ENCODE data around the gene LRCH1. TPM values are rescaled to one million over a fixed set of nuclear protein-coding genes. Genes with fewer than 3 reads are reported as not detected.

LRCH1 gene
- total RNA-seq, 1 experiment from 2014 or later: 5.5 TPM

DNA sequence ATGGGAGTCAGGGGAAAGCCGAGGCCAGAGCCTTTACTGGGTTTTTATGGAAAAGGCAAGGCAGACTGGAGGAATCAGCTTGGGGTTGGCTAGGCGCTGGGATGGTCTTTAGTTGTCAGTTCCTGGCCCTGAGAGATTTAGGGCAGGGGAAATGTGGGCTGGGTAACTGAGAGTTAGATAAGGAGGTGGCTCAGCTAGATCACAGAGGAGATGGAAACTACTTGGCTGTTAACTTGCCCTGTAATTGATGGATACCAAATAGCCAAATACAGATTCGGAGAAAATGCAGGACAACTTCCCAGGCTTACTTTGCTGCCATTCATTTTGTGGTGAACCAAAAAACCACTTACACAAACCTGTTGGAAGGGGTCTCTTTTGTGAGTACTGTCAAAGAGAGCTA is 54.0 kb downstream of the LRCH1 start:
- DNase-seq (ENCODE audit: extremely low read depth, low read depth): no peak

DNA sequence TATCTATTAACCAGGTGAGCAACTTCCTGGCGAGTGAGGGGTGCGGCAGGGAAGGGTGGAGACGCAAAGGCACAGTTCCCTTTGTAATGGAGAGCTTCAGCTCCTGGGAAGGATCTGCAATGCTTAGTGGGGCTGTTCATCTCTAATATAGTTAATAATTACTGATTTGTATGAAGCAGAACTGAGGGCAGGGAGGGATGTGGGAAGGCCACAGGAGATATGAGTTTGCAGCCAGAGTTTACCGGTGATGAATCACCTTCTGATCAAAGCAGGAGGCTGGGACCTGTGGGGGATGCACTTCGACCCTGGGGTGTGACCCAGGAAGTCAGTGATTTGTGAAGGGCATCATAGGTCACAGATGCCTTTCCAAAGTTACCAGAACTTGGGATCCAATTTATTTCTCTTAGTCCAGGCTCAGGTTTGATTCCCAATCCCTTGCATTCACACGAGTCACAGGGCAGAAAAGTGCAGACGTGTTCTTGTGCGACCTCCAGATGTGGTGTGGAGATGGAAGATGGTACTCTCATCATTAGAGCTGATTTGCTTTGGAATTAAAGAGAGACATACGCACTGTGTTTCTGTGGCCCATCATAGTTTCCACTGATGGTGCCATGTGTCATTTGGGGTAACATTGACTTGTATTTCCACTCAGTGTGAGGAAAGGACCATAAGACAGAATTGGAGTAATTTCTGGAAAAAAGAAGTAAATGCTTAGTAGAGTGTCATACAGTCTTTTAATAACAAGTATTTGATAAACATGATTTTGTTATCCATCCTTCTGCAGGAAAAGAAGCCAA is 55.0 kb downstream of the LRCH1 start:
- DNase-seq (ENCODE audit: extremely low read depth, low read depth): no peak

DNA sequence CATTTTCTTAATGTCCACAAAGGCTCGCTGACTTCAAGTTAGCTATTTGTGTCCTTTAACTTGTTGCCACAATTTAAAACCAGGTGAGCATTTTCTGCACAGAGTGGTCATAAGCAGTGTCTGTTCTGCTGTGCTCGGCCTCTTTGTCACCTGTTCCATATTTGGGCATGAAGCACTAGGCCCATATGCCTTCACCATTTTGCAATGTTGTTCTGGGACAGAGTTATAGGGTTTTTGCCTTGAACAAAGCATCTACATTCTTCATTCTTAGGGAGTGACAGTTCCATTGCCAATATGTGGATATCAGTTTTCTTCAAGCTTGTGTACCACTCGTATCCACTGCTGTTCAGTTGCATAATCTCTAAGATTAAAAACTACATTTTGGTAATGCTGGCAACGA is 56.1 kb downstream of the LRCH1 start:
- no peak for DNase-seq (ENCODE audit: extremely low read depth, low read depth)

DNA sequence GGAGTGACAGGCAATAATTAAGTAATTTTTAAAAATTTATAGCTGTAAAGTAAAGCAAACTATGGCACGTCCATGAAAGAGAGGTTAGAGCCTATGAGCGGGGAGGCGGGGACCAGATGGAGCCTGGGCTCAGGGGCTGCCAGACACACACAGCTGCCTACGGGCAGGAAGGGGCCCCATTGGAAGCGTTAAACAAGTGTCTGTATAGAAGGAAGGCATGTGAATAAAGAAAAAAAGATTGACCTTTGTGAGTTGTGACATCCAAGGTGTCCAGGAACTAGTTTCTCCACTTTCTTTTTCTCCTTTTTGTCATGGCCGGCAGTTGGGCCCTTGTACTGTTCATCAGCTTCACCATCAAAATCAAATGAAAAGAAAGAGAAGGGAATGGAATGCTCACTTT is 56.8 kb downstream of the LRCH1 start:
- DNase-seq (ENCODE audit: extremely low read depth, low read depth): no peak

DNA sequence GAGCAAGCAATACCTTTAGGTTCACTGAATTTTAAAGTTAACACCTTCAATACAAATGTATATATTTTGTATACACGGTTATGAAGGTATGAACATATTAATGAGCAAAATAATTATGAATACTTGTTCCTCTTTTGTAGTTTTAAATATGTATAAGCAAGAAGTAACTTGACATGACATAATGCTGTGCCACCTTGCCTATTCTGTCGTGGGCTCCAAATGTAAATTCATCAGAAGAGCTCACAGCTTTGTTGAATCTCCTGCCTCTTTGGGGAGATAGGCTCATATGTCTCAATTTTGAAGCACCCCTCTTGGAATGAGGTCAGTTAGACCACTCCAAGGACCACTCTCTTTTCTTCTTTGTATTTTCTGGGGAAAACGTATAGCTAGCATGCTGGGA is 59.3 kb downstream of the LRCH1 start:
- no peak for DNase-seq (ENCODE audit: extremely low read depth, low read depth)

DNA sequence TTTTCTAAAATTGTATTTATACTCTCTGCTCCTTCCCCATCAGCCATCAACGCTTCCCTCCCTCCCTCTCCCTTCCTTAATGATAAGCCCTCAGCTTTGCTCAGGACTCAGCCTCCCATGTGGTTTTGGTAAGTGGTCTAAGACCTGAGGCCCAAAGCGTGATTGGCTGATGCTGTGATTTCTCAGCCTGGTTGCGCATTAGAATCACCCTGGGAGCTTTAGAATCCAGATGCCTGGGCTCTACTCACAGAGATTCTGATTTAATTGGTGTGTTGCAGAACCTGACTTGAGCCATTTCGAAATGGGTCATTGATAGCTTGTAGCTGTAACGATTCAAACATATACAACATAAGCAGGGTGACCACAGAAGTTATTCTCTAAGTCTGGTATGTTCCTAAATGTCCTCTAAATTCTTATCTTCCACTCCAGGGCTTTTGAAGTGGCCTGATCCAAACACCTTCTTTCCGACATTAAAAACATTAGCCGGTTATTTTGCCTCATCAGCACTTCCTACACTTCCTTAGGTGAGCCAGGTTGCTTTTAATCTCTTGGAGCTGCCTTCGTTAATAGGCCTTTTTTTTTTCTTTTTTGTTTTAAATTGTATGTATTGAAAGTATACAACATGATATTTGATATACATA is 60.6 kb downstream of the LRCH1 start:
- no peak for DNase-seq (ENCODE audit: extremely low read depth, low read depth)

DNA sequence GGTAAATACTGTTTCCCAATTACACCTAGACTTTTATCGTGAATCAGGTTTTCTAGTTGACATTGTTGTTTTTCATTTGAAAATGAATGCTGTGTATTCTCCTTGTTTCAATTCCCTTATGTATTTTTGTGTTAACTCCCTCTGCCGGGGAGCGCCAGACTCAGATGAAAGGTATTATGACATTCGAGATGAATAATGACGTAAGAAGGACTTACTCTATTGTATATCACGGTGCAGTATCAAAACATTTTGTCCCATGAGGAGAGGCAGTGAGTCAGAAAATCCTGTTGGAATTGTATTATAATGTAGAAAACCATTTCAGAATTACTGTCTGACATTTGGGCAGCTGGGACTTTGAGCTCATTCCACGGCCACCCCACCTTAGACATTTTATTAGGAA is 61.6 kb downstream of the LRCH1 start:
- DNase-seq (ENCODE audit: extremely low read depth, low read depth): no peak

DNA sequence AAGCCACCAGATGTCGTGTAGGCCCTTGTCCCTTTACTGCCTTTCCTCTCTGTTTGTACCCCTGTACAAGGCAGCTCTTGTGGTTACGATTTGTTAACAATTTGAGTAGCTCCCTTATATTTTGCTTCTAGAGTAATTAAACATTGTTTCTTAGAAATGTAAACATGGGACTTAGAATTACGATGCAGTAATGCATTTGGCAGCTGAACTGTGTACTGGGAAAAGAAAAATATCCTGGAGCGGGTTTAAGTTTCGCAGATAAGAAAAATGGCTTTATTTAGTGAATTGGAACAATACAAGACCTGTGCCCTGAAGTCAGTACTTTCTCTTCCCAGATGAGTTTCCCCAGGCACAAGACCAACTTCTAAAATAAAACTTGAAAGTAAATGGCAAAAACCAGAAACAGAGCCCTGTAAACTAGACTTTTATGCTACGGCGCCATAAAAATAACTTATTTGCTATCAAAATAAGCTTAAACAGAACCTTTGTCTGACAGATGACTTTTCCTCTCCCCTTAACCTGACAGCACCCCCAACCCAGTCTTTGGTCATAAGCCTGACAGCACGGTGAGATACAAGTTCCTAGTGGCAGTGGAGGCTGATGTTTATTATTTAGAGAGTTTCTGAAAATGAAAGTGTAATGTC is 63.0 kb downstream of the LRCH1 start:
- DNase-seq (ENCODE audit: extremely low read depth, low read depth): no peak

DNA sequence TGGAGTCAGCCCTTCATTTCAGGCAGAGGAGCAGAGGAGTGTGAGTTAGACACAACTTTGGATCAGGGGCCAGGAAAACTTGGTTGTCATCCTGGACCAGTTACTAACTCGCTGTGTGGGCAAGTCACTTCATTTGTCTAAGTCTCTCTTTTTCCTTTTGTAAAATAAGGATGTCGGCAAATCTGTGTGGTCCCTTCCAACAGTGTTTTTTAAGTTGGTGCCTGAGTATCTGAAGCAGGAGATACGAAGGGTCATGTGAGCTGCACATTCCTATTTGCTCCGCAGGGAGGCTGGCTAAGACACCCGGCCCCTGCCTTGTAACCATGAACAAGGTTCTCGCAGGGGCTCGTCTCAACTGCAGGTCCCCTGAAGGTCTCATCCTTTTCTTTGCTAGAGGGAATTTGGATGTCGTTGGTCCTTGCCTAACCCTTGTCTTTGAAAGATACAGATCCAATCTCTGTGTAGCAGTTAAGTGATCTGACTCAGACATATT is 64.3 kb downstream of the LRCH1 start:
- DNase-seq (ENCODE audit: extremely low read depth, low read depth): no peak

DNA sequence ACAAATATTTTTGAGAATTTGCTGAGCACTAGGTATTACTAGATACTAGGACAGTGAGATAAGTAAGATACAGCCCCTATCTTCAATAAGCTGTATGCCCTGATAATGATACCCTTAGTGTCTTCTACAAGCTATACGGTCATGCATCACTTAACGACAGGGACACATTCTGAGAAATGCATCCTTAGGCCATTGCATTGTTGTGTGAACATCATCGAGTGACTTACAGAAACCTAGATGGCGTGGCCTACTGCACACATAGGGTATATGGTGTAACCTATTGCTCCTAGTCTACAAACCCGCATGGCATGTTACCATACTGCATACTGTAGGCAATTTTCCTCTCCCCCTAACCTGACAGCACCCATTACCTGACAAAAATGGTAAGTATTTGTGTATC is 64.9 kb downstream of the LRCH1 start:
- DNase-seq (ENCODE audit: extremely low read depth, low read depth): no peak

DNA sequence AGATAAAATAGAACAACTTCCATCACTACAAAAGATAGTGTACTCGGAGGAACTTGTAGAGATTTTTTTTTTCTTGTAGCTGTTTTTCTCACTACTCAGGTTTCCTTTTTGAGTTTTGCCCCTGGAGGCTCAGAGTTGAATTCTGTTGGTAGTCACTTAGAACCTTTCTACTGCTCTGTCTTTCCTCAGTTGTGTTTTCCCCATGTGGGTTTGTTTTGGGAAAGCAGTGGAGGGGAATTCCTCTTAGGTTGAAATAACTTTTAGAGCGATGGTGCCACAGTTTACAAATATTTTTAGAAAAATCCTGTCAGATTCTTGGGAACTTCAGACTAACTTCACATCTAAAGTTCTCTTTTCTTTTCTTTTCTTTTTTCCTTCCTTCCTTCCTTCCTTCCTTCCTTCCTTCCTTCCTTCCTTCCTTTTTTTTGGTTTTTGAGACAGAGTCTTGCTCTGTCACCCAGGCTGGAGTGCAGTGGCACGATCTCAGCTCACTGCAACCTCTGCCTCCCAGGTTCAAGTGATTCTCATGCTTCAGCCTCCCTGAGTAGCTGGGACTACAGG is 65.8 kb downstream of the LRCH1 start:
- no peak for DNase-seq (ENCODE audit: extremely low read depth, low read depth)

DNA sequence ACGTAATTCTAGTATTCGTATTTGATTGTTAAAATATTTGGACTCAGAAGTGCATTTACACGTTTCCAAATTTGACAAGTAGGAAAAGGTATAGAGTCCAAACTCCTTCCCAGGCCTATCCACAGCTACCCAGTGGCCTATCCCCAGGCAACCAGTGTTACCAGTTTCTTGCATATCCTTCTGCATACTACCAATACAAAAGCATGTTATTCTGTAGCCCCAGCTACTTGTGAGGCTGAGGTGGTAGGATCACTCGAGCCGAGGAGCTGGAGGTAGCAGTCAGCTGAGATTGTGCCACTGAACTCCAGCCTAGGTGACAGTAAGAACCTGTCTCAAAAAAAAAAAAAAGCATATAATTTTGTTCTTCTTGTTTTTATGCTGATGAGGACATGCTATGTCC is 67.1 kb downstream of the LRCH1 start:
- DNase-seq (ENCODE audit: extremely low read depth, low read depth): no peak

DNA sequence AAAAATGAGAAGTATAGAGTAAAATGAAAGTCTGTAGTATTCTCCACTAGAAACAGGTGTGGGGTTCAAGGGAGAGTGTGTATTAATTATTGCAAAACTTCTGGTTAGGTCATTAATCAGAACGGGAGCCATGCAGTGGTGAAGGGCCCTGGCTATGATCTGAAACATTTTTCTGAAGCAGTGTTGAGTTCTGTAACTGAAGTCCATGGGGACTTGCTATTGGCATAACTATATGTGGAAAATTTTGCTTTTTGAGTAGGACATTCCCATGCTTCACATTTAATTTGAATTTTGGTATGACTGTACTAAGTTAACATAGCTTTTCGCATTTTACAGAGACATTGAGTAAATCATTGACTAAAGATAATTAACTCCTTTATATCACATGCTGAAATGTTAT is 67.5 kb downstream of the LRCH1 start:
- no peak for DNase-seq (ENCODE audit: extremely low read depth, low read depth)

DNA sequence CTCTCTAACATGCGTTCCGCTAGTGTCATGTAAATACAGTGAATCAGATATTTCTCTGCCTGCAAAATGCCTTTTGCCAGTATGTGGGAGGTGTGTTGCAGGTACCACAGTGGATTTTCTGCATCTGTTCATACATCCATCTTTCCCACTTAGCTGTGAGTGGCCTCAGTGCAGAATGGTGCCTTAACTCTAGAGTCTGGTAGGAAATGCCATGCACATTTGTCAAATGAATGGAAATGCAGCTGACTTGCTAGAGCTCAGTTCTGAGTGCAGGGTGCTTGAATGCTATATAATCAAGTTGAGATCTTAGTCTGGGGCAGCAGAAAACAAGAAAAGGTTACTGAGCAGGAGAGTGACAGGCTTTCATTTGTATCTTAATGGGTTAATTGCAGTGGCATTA is 68.2 kb downstream of the LRCH1 start:
- DNase-seq (ENCODE audit: extremely low read depth, low read depth): no peak

DNA sequence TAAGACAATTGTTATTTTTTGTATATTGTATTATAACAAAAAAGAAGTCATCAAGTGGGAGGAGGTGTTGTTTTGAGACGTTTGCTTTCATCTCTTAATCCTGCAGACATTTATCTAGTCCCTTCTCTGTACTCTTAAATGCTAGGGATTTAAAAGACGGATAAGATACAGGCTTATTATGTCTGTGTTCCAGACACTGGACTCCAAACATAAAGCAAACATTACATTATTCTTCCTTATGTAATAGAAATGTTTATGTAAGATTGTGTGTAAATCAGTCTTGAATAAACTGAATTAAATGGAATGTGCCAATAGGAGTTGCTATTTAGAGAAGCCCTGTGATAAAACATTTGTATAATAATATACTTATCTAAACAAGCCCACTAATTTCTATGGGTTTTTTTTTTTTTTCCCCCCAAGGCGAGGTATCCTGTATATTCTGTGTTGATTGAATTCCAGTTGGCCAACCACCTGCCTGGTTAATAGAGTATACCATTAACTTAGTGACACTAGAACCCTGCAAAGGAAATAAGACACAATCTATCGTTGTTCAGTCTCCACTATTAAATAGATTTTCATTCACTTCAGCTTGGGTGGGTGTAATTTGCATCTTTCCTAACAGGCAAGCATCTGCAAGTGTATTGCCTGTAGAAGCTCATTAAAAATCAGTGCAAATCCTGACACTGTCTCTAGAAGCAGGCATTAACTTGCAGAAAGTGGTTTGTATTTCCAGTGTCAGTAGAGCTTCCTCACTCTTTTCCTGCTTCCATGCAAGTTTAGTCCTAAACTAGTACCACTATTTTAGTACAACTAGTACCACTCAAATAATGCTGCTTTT is 69.0 kb downstream of the LRCH1 start:
- DNase-seq (ENCODE audit: extremely low read depth, low read depth): no peak

DNA sequence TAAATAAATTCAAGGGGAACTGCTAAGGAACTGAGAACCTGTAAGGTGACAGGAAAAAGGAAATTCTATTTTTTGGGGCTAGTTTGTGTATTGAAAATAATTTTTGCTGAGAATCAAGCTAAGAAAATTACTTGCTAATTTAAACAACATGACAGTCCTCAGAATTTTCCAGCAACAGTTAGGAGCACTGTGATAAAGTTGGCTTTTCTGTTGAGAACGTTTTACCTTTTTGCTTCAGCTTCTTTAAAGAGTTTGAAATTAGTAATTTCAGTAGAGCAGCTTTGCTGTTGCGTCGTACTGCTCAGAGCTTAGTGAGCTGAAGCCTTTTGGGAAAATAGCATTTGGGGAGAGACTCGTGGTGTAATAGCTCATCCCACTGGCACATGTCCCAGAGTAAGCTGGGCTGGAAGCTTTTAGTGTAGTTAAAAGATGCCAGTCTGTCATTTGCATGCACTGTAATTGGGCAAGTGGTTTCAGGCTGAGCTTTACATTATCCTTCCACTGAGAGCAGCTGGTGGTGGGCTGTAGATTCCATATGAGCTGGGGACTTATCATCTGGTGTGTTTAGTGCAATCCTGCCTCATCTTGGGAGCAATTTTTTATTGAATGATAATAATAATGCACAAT is 69.8 kb downstream of the LRCH1 start:
- no peak for DNase-seq (ENCODE audit: extremely low read depth, low read depth)

DNA sequence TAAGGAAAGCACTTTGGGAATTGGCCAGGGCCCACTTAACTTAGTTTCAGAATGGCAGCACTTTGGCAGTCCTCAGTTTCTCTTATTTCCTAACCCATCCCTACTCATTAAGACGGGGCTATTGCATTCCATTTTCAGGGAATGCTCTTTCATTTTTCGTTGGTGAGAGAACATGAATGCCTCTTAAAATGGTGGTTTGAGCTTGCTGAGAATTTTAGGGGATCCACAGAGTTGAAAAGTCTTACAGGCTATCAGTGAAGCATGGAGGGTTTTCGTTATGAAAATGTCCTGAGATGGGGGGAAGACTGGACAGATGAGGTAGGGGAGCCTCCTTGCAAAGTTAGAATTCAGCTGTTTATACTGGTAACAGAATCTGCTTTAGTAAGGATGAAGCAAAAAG is 71.4 kb downstream of the LRCH1 start:
- DNase-seq (ENCODE audit: extremely low read depth, low read depth): no peak

DNA sequence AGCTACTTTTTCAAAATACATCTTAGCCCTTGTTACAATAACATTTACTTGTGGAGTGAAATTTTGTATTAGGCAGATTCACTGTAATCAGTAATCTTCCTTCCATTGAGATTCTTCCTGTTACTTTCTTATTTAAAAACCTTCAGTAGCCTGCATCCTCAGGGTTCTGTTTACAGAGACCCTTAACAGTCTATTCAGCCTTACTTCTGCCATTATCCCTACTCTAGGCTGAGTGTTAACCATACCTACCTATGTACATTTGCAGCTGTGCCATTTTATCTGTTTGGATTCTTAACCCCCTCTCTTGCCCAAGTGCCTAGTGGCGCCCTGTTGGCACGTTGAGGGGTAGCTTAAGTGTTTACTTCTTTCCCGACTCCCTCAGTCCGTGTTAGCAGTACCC is 71.9 kb downstream of the LRCH1 start:
- no peak for DNase-seq (ENCODE audit: extremely low read depth, low read depth)

DNA sequence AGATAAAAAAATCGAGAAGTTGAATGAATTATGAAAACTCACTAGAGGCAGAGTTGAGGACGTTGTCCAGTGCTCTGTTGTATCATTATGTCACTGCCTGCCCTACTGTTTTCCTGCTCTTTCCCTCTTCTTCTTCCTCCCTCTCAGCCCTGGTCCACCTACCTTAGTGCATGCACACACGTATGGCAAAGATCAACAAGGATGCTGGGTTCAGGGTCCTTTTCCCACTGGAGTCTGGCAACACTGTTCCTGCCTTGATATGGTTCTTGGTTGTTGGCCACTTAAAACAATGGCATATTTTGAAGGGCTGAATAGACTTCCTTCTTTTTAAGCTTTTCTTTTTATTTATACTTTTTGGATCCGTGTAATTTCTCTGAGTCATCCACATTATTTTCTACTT is 74.5 kb downstream of the LRCH1 start:
- no peak for DNase-seq (ENCODE audit: extremely low read depth, low read depth)
